Right atrium auricular region (tissue), 2 donors: ENCODE measurements around the gene DLGAP1. TPM values are rescaled to one million over a fixed set of nuclear protein-coding genes. Genes with fewer than 3 reads are reported as not detected.

Experiments
- DNase-seq: peaks from one replicate; pipeline ENCODE4 v3.0.0-alpha.2; 2019; ENCODE audit warnings: low spot score
- H3K27ac ChIP-seq, 2 donors: fragments of 200-600 bp; sonication (generic); 1 replicate in 1 of 2; 2 replicates in 1 of 2; pipeline ENCODE4 v1.5.1; 2016 to 2019
- H3K27me3 ChIP-seq, 2 donors: fragments of 200-600 bp; sonication (generic); one replicate each; pipeline versions ENCODE4 v1.5.1 to v1.6.0; 2017 to 2019
- H3K36me3 ChIP-seq: fragments of 200-600 bp; sonication (generic); one replicate; pipeline ENCODE4 v1.5.1; 2016
- H3K4me1 ChIP-seq, 2 donors: fragments of 200-600 bp; sonication (generic); one replicate each; pipeline versions ENCODE4 v1.5.1 to v1.6.0; 2017 to 2019
- H3K4me3 ChIP-seq, 2 donors: fragments of 200-600 bp; sonication (generic); 1 replicate in 1 of 2; 2 replicates in 1 of 2; pipeline ENCODE4 v1.5.1; 2017 to 2019; ENCODE audit warnings: mild to moderate bottlenecking in 1 of 2, moderate library complexity in 1 of 2
- H3K9me3 ChIP-seq, 2 donors: fragments of 200-600 bp; sonication (generic); one replicate each; pipeline ENCODE4 v1.5.1; 2019
- CTCF ChIP-seq, 2 donors: fragments of 200-600 bp; sonication (generic); IDR thresholded peaks; one replicate each; pipeline ENCODE4 v1.5.1; 2019; ENCODE audit warnings: antibody characterized with exemption in 2 of 2
- total RNA-seq, 2 donors: library from RNA; depleted of rRNA; stranded (reverse); fragments of >200 nt; gene quantifications; one replicate each; pipeline ENCODE4 v1.1.0, GENCODE V29; 2016

DLGAP1 gene
- total RNA-seq, 2 donors from 2014 or later = 0.56 to 1.1 TPM

GRCh38 chr18:3952031-3952430 lies 503.1 kb downstream of the DLGAP1 start:
- Histone ChIP-seq H3K4me3 (no peak overlapping the region), H3K9me3 (no peaks in the 10 kb centered on the region), H3K27me3 (no peaks in the 10 kb centered on the region), H3K4me1 (no peaks in the 10 kb centered on the region), H3K36me3 (no peaks in the 10 kb centered on the region), H3K27ac (no peak overlapping the region)
- DNase-seq = no peak
- no peak for TF ChIP-seq CTCF (IDR thresholded peaks at IDR 0.05)

GRCh38 chr18:3950668-3951404 lies 504.3 kb downstream of the DLGAP1 start:
- TF ChIP-seq CTCF (IDR thresholded peaks at IDR 0.05) = no peak
- H3K36me3 ChIP-seq = no peaks in the 10 kb centered on the region
- H3K4me3 ChIP-seq = no peak overlapping the region
- no peaks in the 10 kb centered on the region for H3K4me1 ChIP-seq
- no peak overlapping the region for H3K27ac ChIP-seq
- no peaks in the 10 kb centered on the region for H3K27me3 ChIP-seq
- DNase-seq = no peak
- no peaks in the 10 kb centered on the region for H3K9me3 ChIP-seq

GRCh38 chr18:3948958-3949357 lies 506.1 kb downstream of the DLGAP1 start:
- TF ChIP-seq CTCF (IDR thresholded peaks at IDR 0.05) = no peak
- no peak for DNase-seq
- H3K36me3 ChIP-seq = no peaks in the 10 kb centered on the region

GRCh38 chr18:3947383-3947782 lies 507.7 kb downstream of the DLGAP1 start:
- no peaks in the 10 kb centered on the region for H3K27me3 ChIP-seq
- no peaks in the 10 kb centered on the region for H3K4me1 ChIP-seq
- no peaks in the 10 kb centered on the region for H3K36me3 ChIP-seq
- H3K4me3 ChIP-seq = no peak overlapping the region
- TF ChIP-seq CTCF (IDR thresholded peaks at IDR 0.05) = no peak
- no peak overlapping the region for H3K27ac ChIP-seq
- H3K9me3 ChIP-seq = no peaks in the 10 kb centered on the region
- DNase-seq = no peak

More at GRCh38 chr18:3948958-3949357, 506.1 kb downstream of the DLGAP1 start:
- Histone ChIP-seq H3K27me3 (no peaks in the 10 kb centered on the region), H3K4me1 (no peaks in the 10 kb centered on the region), H3K9me3 (no peaks in the 10 kb centered on the region), H3K4me3 (no peak overlapping the region), H3K27ac (no peak overlapping the region)

GRCh38 chr18:3935305-3935704 lies 519.8 kb downstream of the DLGAP1 start:
- no peaks in the 10 kb centered on the region for H3K27me3 ChIP-seq
- no peaks in the 10 kb centered on the region for H3K9me3 ChIP-seq
- DNase-seq = no peak
- H3K36me3 ChIP-seq = no peaks in the 10 kb centered on the region
- TF ChIP-seq CTCF (IDR thresholded peaks at IDR 0.05) = no peak
- no peak overlapping the region for H3K4me3 ChIP-seq
- no peak overlapping the region for H3K27ac ChIP-seq
- no peaks in the 10 kb centered on the region for H3K4me1 ChIP-seq

- H3K4me3 ChIP-seq = no peak overlapping the region
- no peaks in the 10 kb centered on the region for H3K4me1 ChIP-seq
- no peak overlapping the region for H3K27ac ChIP-seq
- no peaks in the 10 kb centered on the region for H3K27me3 ChIP-seq
- H3K36me3 ChIP-seq = no peaks in the 10 kb centered on the region
- H3K9me3 ChIP-seq = no peaks in the 10 kb centered on the region
- DNase-seq = no peak
- TF ChIP-seq CTCF (IDR thresholded peaks at IDR 0.05) = no peak
Measured at GRCh38 chr18:3932276-3932675, 522.8 kb downstream of the DLGAP1 start.
